Stomach (tissue), 9 donors: ENCODE results near the gene SEL1L. TPM values are rescaled to one million over a fixed set of nuclear protein-coding genes. Genes with fewer than 3 reads are reported as not detected.
A peak's percentile ranks its signal among the peaks of the same experiment; 100 is the strongest.

Experiments used
- DNase-seq, 2 donors: peaks; one replicate each; pipeline versions ENCODE4 v3.0.0 to v3.0.0-alpha.2; 2013 to 2019
- H3K27ac ChIP-seq, 5 donors: fragments of 200-600 bp in 4 of 5; sonication (generic) in 4 of 5; one replicate each; pipeline ENCODE4 v1.5.1; 2013 to 2019; ENCODE audit warnings: mild to moderate bottlenecking in 1 of 5, moderate library complexity in 1 of 5
- H3K27me3 ChIP-seq, 3 donors: fragments of 200-600 bp; sonication (generic); one replicate each; pipeline ENCODE4 v1.5.1; 2017 to 2019; ENCODE audit warnings: mixed run types in 1 of 3
- H3K36me3 ChIP-seq, 4 donors: fragments of 200-600 bp; sonication (generic); 1 replicate in 3 of 4; 2 replicates in 1 of 4; pipeline ENCODE4 v1.5.1; 2016 to 2019
- H3K4me1 ChIP-seq, 4 donors: fragments of 200-600 bp; sonication (generic); one replicate each; pipeline ENCODE4 v1.5.1; 2016 to 2019
- H3K4me3 ChIP-seq, 4 donors: fragments of 200-600 bp; sonication (generic) in 3 of 4; one replicate each; pipeline ENCODE4 v1.5.1; 2016 to 2019; ENCODE audit warnings: mild to moderate bottlenecking in 1 of 4
- H3K9me3 ChIP-seq, 4 donors: fragments of 200-600 bp; sonication (generic); one replicate each; pipeline ENCODE4 v1.5.1; 2016 to 2019
- EP300 ChIP-seq: sonication (generic); formaldehyde crosslinking; IDR thresholded peaks from one replicate; pipeline ENCODE4 v1.6.1; 2017; ENCODE audit warnings: antibody characterized with exemption
- POLR2A ChIP-seq, 4 donors: fragments of 450-650 bp; IDR thresholded peaks; one replicate each; pipeline ENCODE4 v1.6.1; 2016; ENCODE audit warnings: antibody characterized with exemption in 4 of 4, control low read depth in 2 of 4, mild to moderate bottlenecking in 1 of 4, moderate library complexity in 1 of 4
- POLR2AphosphoS5 ChIP-seq, 3 donors: sonication (generic); formaldehyde crosslinking; IDR thresholded peaks; one replicate each; pipeline ENCODE4 v1.6.1; 2016; ENCODE audit warnings: antibody characterized with exemption in 3 of 3
- WGBS, 5 donors: extraction: QIAGEN DNeasy Blood & Tissue Kit in 3 of 5; methylation state at CpG; one replicate each; pipeline versions ENCODE4 v1.1.5 to v1.1.7; 2013 to 2018; 5-methylcytosine and 5-hydroxymethylcytosine counted together
- intact Hi-C: fragments of 100-400 bp; cut with DNase I; formaldehyde crosslinking; loops from one replicate; pipeline ENCODE4 v1.15.1; 2023; ENCODE audit warnings: low total_unique reads
- polyA plus RNA-seq, 3 donors: library from polyadenylated mRNA; stranded (reverse); fragments of 200-250 nt; gene quantifications; one replicate each; pipeline ENCODE4 v1.2.3, GENCODE V29; 2013
- total RNA-seq, 5 donors: library from RNA; depleted of rRNA; stranded (reverse); fragments of >200 nt; gene quantifications; one replicate each; pipeline versions ENCODE4 v1.1.0 to v1.2.3, GENCODE V29; 2014 to 2016
- TF ChIP-seq, protein P1 (sequence below), 7 experiments: fragments of 450-650 bp in 4 of 7; fragments of 200-600 bp in 3 of 7; sonication (generic) in 3 of 7; IDR thresholded peaks; one replicate each; pipeline ENCODE4 v1.5.1; 2016 to 2019; ENCODE audit warnings: antibody characterized with exemption in 7 of 7, control low read depth in 2 of 7, mild to moderate bottlenecking in 1 of 7
- donor health status: healthy with polysubstance abuse.
- donor health status: Bipolar disorder and iron deficiency.
- donor health status: healthy.

The SEL1L gene
- total and polyA plus RNA-seq, 8 donors, result 5.0 to 175 (median 12.8) TPM

DNA sequence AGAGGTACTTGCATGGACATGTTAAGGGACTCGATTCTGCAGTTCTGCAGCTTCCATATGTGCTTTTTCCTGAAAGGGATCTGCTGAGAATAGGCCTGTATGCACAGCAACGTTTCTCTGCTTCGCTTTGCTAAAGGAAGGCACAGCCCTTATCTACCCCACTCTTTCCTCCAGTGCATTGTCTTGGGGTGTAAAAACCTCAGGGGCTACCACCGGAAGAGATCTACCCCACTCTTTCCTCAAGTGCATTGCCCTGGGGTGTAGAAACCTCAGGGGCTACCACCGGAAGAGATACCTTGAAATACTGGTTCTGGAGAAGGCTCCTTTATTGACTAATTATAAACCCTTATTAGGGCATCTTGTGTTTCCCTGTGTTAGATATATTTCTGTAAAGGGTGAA lies 52.9 kb downstream of the SEL1L start:
- TF ChIP-seq EP300 (no peak), POLR2A (IDR thresholded peaks at IDR 0.05) (no peak)
- TF ChIP-seq, protein P1, sequence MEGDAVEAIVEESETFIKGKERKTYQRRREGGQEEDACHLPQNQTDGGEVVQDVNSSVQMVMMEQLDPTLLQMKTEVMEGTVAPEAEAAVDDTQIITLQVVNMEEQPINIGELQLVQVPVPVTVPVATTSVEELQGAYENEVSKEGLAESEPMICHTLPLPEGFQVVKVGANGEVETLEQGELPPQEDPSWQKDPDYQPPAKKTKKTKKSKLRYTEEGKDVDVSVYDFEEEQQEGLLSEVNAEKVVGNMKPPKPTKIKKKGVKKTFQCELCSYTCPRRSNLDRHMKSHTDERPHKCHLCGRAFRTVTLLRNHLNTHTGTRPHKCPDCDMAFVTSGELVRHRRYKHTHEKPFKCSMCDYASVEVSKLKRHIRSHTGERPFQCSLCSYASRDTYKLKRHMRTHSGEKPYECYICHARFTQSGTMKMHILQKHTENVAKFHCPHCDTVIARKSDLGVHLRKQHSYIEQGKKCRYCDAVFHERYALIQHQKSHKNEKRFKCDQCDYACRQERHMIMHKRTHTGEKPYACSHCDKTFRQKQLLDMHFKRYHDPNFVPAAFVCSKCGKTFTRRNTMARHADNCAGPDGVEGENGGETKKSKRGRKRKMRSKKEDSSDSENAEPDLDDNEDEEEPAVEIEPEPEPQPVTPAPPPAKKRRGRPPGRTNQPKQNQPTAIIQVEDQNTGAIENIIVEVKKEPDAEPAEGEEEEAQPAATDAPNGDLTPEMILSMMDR (IDR thresholded peaks at IDR 0.05), result no peak
- 87 to 90% (median 88%) methylated on average over 5 of the region's 5 CpGs for WGBS, 5 donors
- no peak for DNase-seq
- H3K9me3 ChIP-seq, result no peaks in the 10 kb centered on the region
- intact Hi-C loops, result no loop called here
- no peaks in the 10 kb centered on the region for H3K27me3 ChIP-seq
- H3K4me1 ChIP-seq, result no peaks in the 10 kb centered on the region
- H3K4me3 ChIP-seq, result no peak overlapping the region
- H3K27ac ChIP-seq, result no peak overlapping the region
- peaks cover 41 to 100% (median 94%) of the 10 kb centered on the region in 4 donors for H3K36me3 ChIP-seq

DNA sequence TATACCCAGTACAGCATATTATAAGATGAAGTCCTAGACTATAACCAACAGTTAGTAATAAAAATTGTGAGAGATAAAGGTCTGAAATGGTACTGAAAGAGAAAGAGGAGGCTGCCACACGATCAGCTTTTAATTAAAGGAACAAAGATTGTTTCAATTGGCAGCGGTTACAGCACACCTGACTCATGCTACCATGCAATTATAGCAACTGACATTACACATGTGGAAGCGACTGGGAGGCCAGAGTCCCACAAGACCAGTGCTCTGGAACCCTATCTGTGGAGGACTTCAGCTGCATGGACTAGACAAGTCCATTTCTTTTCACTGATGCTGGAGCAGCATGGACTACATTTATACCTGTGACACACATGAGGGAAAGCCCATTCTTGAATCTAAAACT lies 55.2 kb downstream of the SEL1L start:
- H3K9me3 ChIP-seq, result no peaks in the 10 kb centered on the region
- DNase-seq, result no peak
- H3K4me3 ChIP-seq, result no peak overlapping the region
- WGBS, 5 donors, result 62 to 82% (median 76%) methylated on average over 3 of the region's 3 CpGs
- H3K4me1 ChIP-seq, result no peaks in the 10 kb centered on the region
- intact Hi-C loops, result no loop called here
- H3K27ac ChIP-seq, result no peak overlapping the region
- H3K27me3 ChIP-seq, result no peaks in the 10 kb centered on the region
- TF ChIP-seq POLR2AphosphoS5 (IDR thresholded peaks at IDR 0.05) (no peak), POLR2A (IDR thresholded peaks at IDR 0.05) (no peak), EP300 (no peak)
- TF ChIP-seq, protein P1 (IDR thresholded peaks at IDR 0.05), result no peak
- H3K36me3 ChIP-seq, result peaks cover 29 to 91% (median 80%) of the 10 kb centered on the region in 4 donors

DNA sequence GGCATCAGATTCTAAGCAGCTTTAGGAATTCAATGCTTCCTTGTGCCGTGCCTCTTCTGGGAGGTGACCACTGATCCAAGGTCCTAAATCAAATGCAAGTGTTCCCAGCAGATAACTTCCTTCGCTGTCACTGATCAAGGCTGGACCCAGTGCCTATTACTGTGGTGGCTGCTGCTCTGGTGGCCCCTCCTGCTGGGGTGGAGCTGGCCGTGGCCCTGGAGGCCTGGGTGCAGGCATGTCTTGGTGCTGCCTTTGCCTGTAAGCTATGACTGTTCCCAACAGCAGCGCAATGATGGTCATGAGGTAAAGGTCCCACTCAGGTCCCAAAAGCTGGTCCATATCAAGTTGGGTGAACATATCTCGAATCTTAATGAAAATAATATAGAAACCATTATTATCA lies 56.8 kb downstream of the SEL1L start:
- Histone ChIP-seq H3K27me3 (no peaks in the 10 kb centered on the region), H3K36me3 (peaks cover 29 to 85% (median 74%) of the 10 kb centered on the region in 4 donors), H3K4me3 (no peak overlapping the region), H3K4me1 (no peaks in the 10 kb centered on the region), H3K9me3 (no peaks in the 10 kb centered on the region), H3K27ac (no peak overlapping the region)
- 90 to 96% (median 94%) methylated on average over 5 of the region's 5 CpGs for WGBS, 5 donors
- no peak for TF ChIP-seq POLR2AphosphoS5 (IDR thresholded peaks at IDR 0.05)
- no peak for TF ChIP-seq POLR2A (IDR thresholded peaks at IDR 0.05)
- TF ChIP-seq EP300, result no peak
- TF ChIP-seq, protein P1 (IDR thresholded peaks at IDR 0.05), result no peak
- intact Hi-C loops, result no loop called here
- no peak for DNase-seq

DNA sequence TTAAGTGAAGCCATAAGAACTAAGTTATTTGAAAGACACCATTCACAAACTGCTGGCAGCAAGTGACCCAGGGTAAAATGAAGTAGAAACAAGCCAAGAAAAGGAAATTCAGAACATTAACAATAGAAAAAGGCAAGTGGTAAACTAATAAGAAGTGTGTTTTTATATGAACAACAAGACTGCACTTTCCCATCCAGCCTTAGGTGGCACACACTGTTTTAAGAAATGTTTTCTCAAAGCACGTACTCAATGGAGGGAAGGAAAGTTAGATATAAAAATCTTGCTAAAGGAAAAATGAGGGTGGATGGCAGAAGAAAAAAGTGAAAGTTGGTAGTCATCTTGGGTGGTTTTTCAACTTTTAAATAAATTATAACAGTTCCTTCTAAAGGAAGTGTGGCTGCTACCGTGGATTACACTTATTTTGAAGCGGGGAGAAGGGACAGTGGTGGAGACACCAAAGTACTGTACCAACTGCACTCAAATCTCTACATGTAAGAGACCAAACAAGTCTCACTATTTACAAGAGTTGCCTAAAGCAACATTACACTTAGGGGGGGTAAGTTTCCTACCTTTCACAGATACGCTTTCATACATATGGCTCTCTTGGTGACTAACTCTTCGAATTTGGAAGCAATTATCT lies 58.8 kb downstream of the SEL1L start:
- WGBS, 5 donors, result 89 to 95% (median 92%) methylated on average over 5 of the region's 5 CpGs

More for the DNA sequence above, 58.8 kb downstream of the SEL1L start:
- H3K9me3 ChIP-seq, result no peaks in the 10 kb centered on the region
- no peaks in the 10 kb centered on the region for H3K27me3 ChIP-seq
- TF ChIP-seq, protein P1 (IDR thresholded peaks at IDR 0.05), result no peak
- TF ChIP-seq EP300 (no peak), POLR2A (IDR thresholded peaks at IDR 0.05) (no peak), POLR2AphosphoS5 (IDR thresholded peaks at IDR 0.05) (no peak)
- no peak for DNase-seq
- H3K4me1 ChIP-seq, result no peaks in the 10 kb centered on the region
- no peak overlapping the region for H3K4me3 ChIP-seq
- intact Hi-C loops, result no loop called here
- peak overlapping the region in 2 of 5 donors; percentile 25 to 66 for H3K27ac ChIP-seq
- peaks cover 21 to 65% (median 57%) of the 10 kb centered on the region in 4 donors for H3K36me3 ChIP-seq
